SK-N-SH (cell line): ENCODE measurements around the gene C1orf159.

ENCODE experiments used
- RAD21 ChIP-seq: IDR thresholded peaks from 2 replicates; pipeline ENCODE4 v1.6.1; 2012; ENCODE audit warnings: mild to moderate bottlenecking, low read length
- RFX5 ChIP-seq: IDR thresholded peaks from 2 replicates; pipeline ENCODE4 v1.6.1; 2012; ENCODE audit warnings: mild to moderate bottlenecking, improper control_type of control experiment, low read length
- TF ChIP-seq, protein P1 (sequence below): IDR thresholded peaks from 2 replicates; pipeline ENCODE4 v1.4.0; 2012; ENCODE audit warnings: low read depth, borderline replicate concordance

- TF ChIP-seq, protein P1, sequence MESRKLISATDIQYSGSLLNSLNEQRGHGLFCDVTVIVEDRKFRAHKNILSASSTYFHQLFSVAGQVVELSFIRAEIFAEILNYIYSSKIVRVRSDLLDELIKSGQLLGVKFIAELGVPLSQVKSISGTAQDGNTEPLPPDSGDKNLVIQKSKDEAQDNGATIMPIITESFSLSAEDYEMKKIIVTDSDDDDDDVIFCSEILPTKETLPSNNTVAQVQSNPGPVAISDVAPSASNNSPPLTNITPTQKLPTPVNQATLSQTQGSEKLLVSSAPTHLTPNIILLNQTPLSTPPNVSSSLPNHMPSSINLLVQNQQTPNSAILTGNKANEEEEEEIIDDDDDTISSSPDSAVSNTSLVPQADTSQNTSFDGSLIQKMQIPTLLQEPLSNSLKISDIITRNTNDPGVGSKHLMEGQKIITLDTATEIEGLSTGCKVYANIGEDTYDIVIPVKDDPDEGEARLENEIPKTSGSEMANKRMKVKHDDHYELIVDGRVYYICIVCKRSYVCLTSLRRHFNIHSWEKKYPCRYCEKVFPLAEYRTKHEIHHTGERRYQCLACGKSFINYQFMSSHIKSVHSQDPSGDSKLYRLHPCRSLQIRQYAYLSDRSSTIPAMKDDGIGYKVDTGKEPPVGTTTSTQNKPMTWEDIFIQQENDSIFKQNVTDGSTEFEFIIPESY: no peak
- no peak for TF ChIP-seq RAD21
- TF ChIP-seq RFX5: no peak
These were observed 45.3 kb upstream of the C1orf159 start for GRCh38 chr1:1161078-1161682.
